ENCODE measurements around the gene PPP1R15A.
"Not testable (repeated sequence)": the region's sequence is repeated elsewhere in the genome, so short reads cannot be mapped to it uniquely, and the experiment has no call there.

PPP1R15A gene

DNA sequence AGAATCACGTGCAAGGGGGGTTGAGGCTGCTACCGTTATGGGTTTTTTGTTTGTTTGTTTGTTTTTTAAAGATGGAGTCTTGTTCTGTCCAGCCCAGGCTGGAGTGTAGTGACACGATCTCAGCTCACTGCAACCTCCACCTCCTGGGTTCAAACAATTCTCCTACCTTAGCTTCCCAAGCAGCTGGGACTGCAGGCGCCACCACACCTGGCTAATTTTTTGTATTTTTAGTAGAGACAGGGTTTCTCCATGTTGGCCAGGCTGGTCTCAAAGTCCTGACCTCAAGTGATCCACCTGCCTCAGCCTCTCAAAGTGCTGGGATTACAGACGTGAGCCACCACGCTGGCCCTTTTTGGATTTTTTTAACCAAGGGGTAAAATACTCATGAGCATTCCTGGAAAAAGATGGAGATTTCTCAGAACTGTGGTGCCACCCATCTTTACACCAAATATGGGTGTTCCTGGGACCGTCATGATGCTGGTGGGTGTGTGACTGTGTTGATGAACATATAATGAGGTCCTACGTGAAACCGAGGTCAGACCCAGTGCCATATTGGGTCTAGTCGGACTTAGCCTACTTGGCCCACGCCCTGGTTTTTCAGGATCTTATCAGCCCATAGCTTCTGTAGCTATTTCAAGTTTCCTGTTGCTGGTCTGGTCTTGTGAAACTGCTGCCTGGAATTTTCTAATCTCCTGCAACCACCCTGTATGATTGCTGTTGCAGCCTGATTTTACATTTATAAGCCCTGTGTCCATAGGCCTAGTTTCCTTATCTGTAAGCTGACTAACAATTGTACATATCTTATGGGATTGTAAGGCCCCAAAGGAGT lies 6.2 kb downstream of the PPP1R15A start:
- Histone ChIP-seq H3K27ac (no peak overlapping the region), H2AFZ (no peak overlapping the region), H3K9ac (no peak overlapping the region), H3K4me1 (peaks cover 9% of the 10 kb centered on the region), H3K27me3 (ENCODE audit: control insufficient read depth, insufficient read depth, low read length) (no peaks in the 10 kb centered on the region), H3K9me3 (ENCODE audit: control insufficient read depth, low read length) (no peaks in the 10 kb centered on the region), H3K4me3 (ENCODE audit: low read depth, low read length) (no peak overlapping the region), H3K4me2 (ENCODE audit: low read length) (no peak overlapping the region), H3K36me3 (ENCODE audit: control insufficient read depth, insufficient read depth, low read length) (no peaks in the 10 kb centered on the region), H3K79me2 (peaks cover 6% of the 10 kb centered on the region)
- TF ChIP-seq CTCF (IDR thresholded peaks at IDR 0.05), result no peak

DNA sequence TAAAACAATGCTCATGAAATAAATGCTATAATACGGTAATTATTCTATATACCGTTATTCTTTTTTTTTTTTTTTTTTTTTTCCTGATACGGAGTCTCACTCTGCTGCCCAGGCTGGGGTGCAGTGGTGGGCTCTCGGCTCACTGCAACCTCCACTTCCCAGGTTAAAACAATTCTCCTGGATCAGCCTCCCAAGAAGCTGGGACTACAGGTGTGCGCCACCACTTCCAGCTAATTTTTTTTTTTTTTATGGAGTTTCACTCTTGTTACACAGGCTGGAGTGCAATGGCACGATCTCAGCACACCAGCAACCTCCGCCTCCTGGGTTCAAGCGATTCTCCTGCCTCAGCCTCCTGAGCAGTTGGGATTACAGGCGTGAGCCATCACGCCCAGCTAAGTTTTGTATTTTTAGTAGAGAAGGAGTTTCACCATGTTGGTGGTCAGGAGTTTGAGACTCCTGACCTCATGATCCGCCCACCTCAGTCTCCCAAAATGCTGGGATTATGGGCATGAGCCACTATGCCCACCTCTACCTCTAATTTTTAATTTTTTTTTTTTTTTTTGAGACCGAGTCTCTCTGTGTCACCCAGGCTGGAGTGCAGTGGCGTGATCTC lies 6.9 kb downstream of the PPP1R15A start:
- no peak for TF ChIP-seq CTCF (IDR thresholded peaks at IDR 0.05)
- H3K36me3 ChIP-seq (ENCODE audit: control insufficient read depth, insufficient read depth, low read length), result no peaks in the 10 kb centered on the region
- H3K79me2 ChIP-seq, result peaks cover 1% of the 10 kb centered on the region
- H3K4me1 ChIP-seq, result peaks cover 2% of the 10 kb centered on the region
- no peak overlapping the region for H3K4me2 ChIP-seq (ENCODE audit: low read length)
- H3K4me3 ChIP-seq (ENCODE audit: low read depth, low read length), result no peak overlapping the region
- no peak overlapping the region for H3K9ac ChIP-seq
- H2AFZ ChIP-seq, result no peak overlapping the region
- no peaks in the 10 kb centered on the region for H3K27me3 ChIP-seq (ENCODE audit: control insufficient read depth, insufficient read depth, low read length)
- no peak overlapping the region for H3K27ac ChIP-seq
- no peaks in the 10 kb centered on the region for H3K9me3 ChIP-seq (ENCODE audit: control insufficient read depth, low read length)

- H3K27ac ChIP-seq; H3K4me1 ChIP-seq; H3K36me3 ChIP-seq (ENCODE audit: control insufficient read depth, insufficient read depth, low read length); H3K79me2 ChIP-seq; H3K4me2 ChIP-seq (ENCODE audit: low read length); H3K9me3 ChIP-seq (ENCODE audit: control insufficient read depth, low read length); H3K9ac ChIP-seq; H2AFZ ChIP-seq; H3K4me3 ChIP-seq (ENCODE audit: low read depth, low read length); H3K27me3 ChIP-seq (ENCODE audit: control insufficient read depth, insufficient read depth, low read length): not testable (repeated sequence)
Observed at GRCh38 chr19:48879696-48880095, 7.5 kb downstream of the PPP1R15A start.

DNA sequence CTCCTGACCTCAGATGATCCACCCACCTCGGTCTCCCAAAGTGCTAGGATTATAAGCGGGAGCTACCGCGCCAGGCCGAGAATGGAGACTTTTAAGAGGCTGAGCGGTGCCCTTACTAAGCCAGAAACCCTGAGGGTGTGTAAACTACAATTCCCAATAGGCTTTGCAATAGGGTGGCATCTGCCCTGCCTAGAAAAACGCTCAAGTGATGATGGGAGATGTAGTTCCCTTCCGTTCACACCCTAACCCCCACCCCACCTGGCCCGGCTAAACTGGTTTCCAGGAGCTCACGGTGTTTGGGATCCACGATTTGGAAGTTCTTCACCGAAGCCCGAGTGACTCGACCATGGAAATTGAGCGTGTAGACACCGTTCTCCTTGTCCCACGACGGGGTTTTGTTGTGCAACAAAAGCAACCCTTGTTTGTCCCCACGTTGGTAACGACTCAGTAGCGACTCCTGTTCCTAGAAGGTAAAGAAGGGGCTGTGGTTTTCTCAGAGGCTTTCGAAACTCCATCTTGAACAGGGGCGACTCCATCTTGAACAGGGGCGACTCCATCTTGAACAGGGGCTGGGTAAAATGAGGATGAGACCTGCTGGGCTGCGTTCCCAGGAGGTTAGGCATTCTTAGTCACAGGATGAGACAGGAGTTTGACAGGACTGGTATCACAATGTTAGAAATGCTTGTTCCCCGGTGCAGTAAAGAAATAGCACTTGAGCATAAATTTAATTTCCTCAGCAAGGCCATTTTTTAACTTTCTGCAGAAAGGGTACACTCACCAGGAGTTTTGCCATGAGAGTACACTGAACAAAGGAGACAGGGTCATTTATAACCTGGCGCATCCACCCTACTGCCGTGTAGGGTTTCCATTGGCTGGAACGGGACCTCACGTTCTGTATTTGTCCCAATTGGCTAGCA lies 9.8 kb downstream of the PPP1R15A start:
- no peak for TF ChIP-seq CTCF (IDR thresholded peaks at IDR 0.05)
- Histone ChIP-seq H3K4me1 (no peaks in the 10 kb centered on the region), H3K4me3 (ENCODE audit: low read depth, low read length) (no peak overlapping the region), H3K9ac (no peak overlapping the region), H3K79me2 (no peaks in the 10 kb centered on the region), H3K27ac (no peak overlapping the region), H3K27me3 (ENCODE audit: control insufficient read depth, insufficient read depth, low read length) (no peaks in the 10 kb centered on the region), H2AFZ (no peak overlapping the region), H3K4me2 (ENCODE audit: low read length) (no peak overlapping the region), H3K9me3 (ENCODE audit: control insufficient read depth, low read length) (no peaks in the 10 kb centered on the region), H3K36me3 (ENCODE audit: control insufficient read depth, insufficient read depth, low read length) (no peaks in the 10 kb centered on the region)

GRCh38 chr19:48883726-48884125 lies 11.5 kb downstream of the PPP1R15A start:
- Histone ChIP-seq H3K27me3 (ENCODE audit: control insufficient read depth, insufficient read depth, low read length) (no peaks in the 10 kb centered on the region), H3K4me3 (ENCODE audit: low read depth, low read length) (no peak overlapping the region), H3K9me3 (ENCODE audit: control insufficient read depth, low read length) (no peaks in the 10 kb centered on the region), H3K27ac (no peak overlapping the region), H3K79me2 (no peaks in the 10 kb centered on the region), H3K9ac (no peak overlapping the region), H3K36me3 (ENCODE audit: control insufficient read depth, insufficient read depth, low read length) (no peaks in the 10 kb centered on the region), H3K4me1 (no peaks in the 10 kb centered on the region), H2AFZ (no peak overlapping the region), H3K4me2 (ENCODE audit: low read length) (no peak overlapping the region)
- no peak for TF ChIP-seq CTCF (IDR thresholded peaks at IDR 0.05)
